K562 (cell line): ENCODE measurements around the gene RNF144A. TPM values are rescaled to one million over a fixed set of nuclear protein-coding genes. Genes with fewer than 3 reads are reported as not detected.

Source experiments
- ATAC-seq: fragments of 200-7000 bp; cut with Tn5 transposase; 3 replicates; pipeline ENCODE4 v1.9.1; 2020; ENCODE audit warnings: moderate library complexity
- BruUV-seq: library from RNA; stranded (reverse); fragments of 400-500 nt; replicated peaks from 2 replicates; lab custom pipeline; 2021; lab: Mats Ljungman, UMichigan
- CTCF ChIA-PET: fragments of 300-600 bp; formaldehyde crosslinking; extraction: SDS; loops from one replicate; lab custom pipeline; 2021; ENCODE audit warnings: low intra/inter-chr PET ratio; lab: Yijun Ruan, JAX
- POLR2A ChIA-PET: fragments of 300-600, 350-650 bp; sonication (Branson Sonifier 250); formaldehyde crosslinking; extraction: SDS; loops from one replicate; lab custom pipeline; 2021; ENCODE audit warnings: antibody characterized with exemption, inconsistent platforms; lab: Yijun Ruan, JAX
- DNase-seq, 4 experiments: peaks; one replicate each; pipeline versions ENCODE4 v3.0.0 to v3.0.0-alpha.2; 2011 to 2018; ENCODE audit warnings: low spot score in 3 of 4, mixed read lengths in 3 of 4; ENCODE audit errors: extremely low read depth in 1 of 4
- FAIRE-seq: peaks from 2 replicates; lab custom pipeline; 2011; peaks lifted over from hg19 to GRCh38; lab: Jason Lieb, UNC
- H2AFZ ChIP-seq: 2 replicates; pipeline ENCODE4 v1.6.0; 2011; ENCODE audit warnings: low read depth, low read length, control low read depth, inconsistent platforms
- H3K27ac ChIP-seq: fragments of 200-600 bp; 3 replicates; pipeline ENCODE4 v1.8.0; 2011; ENCODE audit warnings: low read depth, mild to moderate bottlenecking, control low read depth, inconsistent platforms, low read length, moderate library complexity, mixed read lengths; ENCODE audit errors: extremely low read depth
- H3K27me3 ChIP-seq, 2 experiments: fragments of 300-600 bp in 1 of 2; 2 replicates in 1 of 2; 3 replicates in 1 of 2; pipeline versions ENCODE4 v1.6.0 to v1.8.0; 2011; ENCODE audit warnings: inconsistent platforms in 2 of 2, low read length in 2 of 2, mild to moderate bottlenecking in 1 of 2, mixed read lengths in 1 of 2, moderate library complexity in 1 of 2; ENCODE audit not compliant: control insufficient read depth in 2 of 2, insufficient read depth in 2 of 2
- H3K36me3 ChIP-seq: fragments of 300-600 bp; 3 replicates; pipeline ENCODE4 v1.8.0; 2011; ENCODE audit warnings: mild to moderate bottlenecking, low read length, inconsistent platforms; ENCODE audit not compliant: control insufficient read depth, insufficient read depth
- H3K4me1 ChIP-seq, 2 experiments: fragments of 200-600 bp in 1 of 2; replicated peaks in 1 of 2; 2 replicates in 1 of 2; 3 replicates in 1 of 2; pipeline versions ENCODE4 v1.5.1 to v1.8.0; 2011; ENCODE audit warnings: inconsistent platforms in 2 of 2, low read length in 2 of 2, mild to moderate bottlenecking in 1 of 2, mixed read lengths in 1 of 2, moderate library complexity in 1 of 2; ENCODE audit not compliant: control insufficient read depth in 2 of 2, insufficient read depth in 2 of 2
- H3K4me2 ChIP-seq: 2 replicates; pipeline ENCODE4 v1.6.1; 2011; ENCODE audit warnings: low read length, control low read depth, inconsistent platforms, mixed read lengths; ENCODE audit not compliant: insufficient read depth
- H3K4me3 ChIP-seq: fragments of 200-600 bp; sonication (generic), shearing (Covaris generic); 2 replicates; pipeline ENCODE4 v1.5.1; 2016; ENCODE audit warnings: control low read depth, inconsistent platforms
- H3K79me2 ChIP-seq: fragments of 200-600 bp; 3 replicates; pipeline ENCODE4 v1.8.0; 2011; ENCODE audit warnings: low read length, inconsistent platforms; ENCODE audit not compliant: control insufficient read depth, insufficient read depth
- H3K9ac ChIP-seq, 2 experiments: 2 replicates each; pipeline versions ENCODE4 v1.6.0 to v1.6.1; 2011; ENCODE audit warnings: low read depth in 2 of 2, low read length in 2 of 2, control low read depth in 1 of 2, inconsistent platforms in 1 of 2, mild to moderate bottlenecking in 1 of 2, mixed read lengths in 1 of 2; ENCODE audit not compliant: insufficient read depth in 1 of 2
- H3K9me1 ChIP-seq: one replicate; pipeline ENCODE4 v1.6.0; 2011; ENCODE audit warnings: inconsistent platforms, mild to moderate bottlenecking, low read length, moderate library complexity; ENCODE audit not compliant: control insufficient read depth, insufficient read depth
- H3K9me3 ChIP-seq: replicated peaks from 2 replicates; pipeline ENCODE4 v1.5.1; 2011; ENCODE audit warnings: low read depth, low read length, inconsistent platforms; ENCODE audit not compliant: control insufficient read depth, insufficient read depth
- H4K20me1 ChIP-seq: replicated peaks from 2 replicates; pipeline ENCODE4 v1.6.1; 2011; ENCODE audit warnings: low read length, inconsistent platforms, mixed read lengths; ENCODE audit not compliant: control insufficient read depth, insufficient read depth
- ASH1L ChIP-seq: fragments of 450-650 bp; IDR thresholded peaks from 2 replicates; pipeline ENCODE4 v1.6.1; 2018; ENCODE audit warnings: borderline replicate concordance, mild to moderate bottlenecking, low read depth; ENCODE audit not compliant: partially characterized antibody
- CCAR2 ChIP-seq: fragments of 200-400 bp; formaldehyde crosslinking; IDR thresholded peaks from 2 replicates; pipeline ENCODE4 v1.6.1; 2017; ENCODE audit warnings: mild to moderate bottlenecking, low read depth, low read length
- KLF16 ChIP-seq: IDR thresholded peaks from 2 replicates; pipeline ENCODE4 v1.6.1; 2016; ENCODE audit warnings: antibody characterized with exemption
- PHF21A ChIP-seq: fragments of 450-650 bp; IDR thresholded peaks from 2 replicates; pipeline ENCODE4 v1.6.1; 2017; ENCODE audit warnings: low read depth, borderline replicate concordance
- POLR2A ChIP-seq: fragments of 450-650 bp; conservative IDR thresholded peaks from 2 replicates; pipeline ENCODE4 v1.6.1; 2016
- PTRF ChIP-seq: fragments of 450-650 bp; IDR thresholded peaks from 2 replicates; pipeline ENCODE4 v1.6.1; 2016; ENCODE audit warnings: mild to moderate bottlenecking, missing genetic modification characterization, missing compliant biosample characterization
- USF1 ChIP-seq: sonication (generic); formaldehyde crosslinking; IDR thresholded peaks from 2 replicates; pipeline ENCODE4 v1.9.0; 2022; ENCODE audit warnings: mild to moderate bottlenecking, missing genetic modification reagents
- ZNF282 ChIP-seq: sonication (generic); formaldehyde crosslinking; IDR thresholded peaks from 2 replicates; pipeline ENCODE4 v1.8.1; 2023; ENCODE audit warnings: missing genetic modification reagents
- WGBS: fragments of 100-300 bp; shearing (Covaris generic); methylation state at CpG from one replicate; pipeline ENCODE4 v1.1.6; 2016; ENCODE audit warnings: low coverage, mixed read lengths; ENCODE audit not compliant: insufficient coverage; ENCODE audit errors: missing lambda C conversion rate; 5-methylcytosine and 5-hydroxymethylcytosine counted together
- in situ Hi-C: fragments of 300-500 bp; cut with MboI; formaldehyde crosslinking; loops from 4 replicates; pipeline ENCODE4 v1.15.0; 2018; ENCODE audit warnings: inconsistent platforms, mixed read lengths
- intact Hi-C: fragments of 100-400 bp; cut with micrococcal nuclease; formaldehyde crosslinking; loops from 2 replicates; pipeline ENCODE4 v1.14.2; 2022
- polyA plus RNA-seq, 8 experiments: library from polyadenylated mRNA; depleted of rRNA in 4 of 8; stranded (reverse) in 5 of 8; unstranded in 3 of 8; fragments of >200 nt; fragmentation: Nextera tagmentation in 2 of 8; fragmentation: Illumina TruSeq in 1 of 8; extraction: Ambion mirVana in 2 of 8; extraction: Trizol in 1 of 8; gene quantifications; 2 replicates each; pipeline versions ENCODE4 v1.2.1 to v1.2.3, GENCODE V29; 2011 to 2014; ENCODE audit warnings: inconsistent platforms in 1 of 8, missing spikeins in 1 of 8
- total RNA-seq, 7 experiments: library from RNA; depleted of rRNA in 6 of 7; stranded (reverse); fragments of >200 nt in 6 of 7; fragmentation: Illumina TruSeq in 2 of 7; extraction: Trizol in 2 of 7; gene quantifications; 2 replicates each; pipeline versions ENCODE4 v1.2.1 to v1.2.3, GENCODE V29; 2011 to 2021; ENCODE audit warnings: low replicate concordance in 1 of 7

The RNF144A gene
- total and polyA plus RNA-seq, 9 of the 15 experiments (the other 6 are each of a cell fraction or from before 2014, with no cell fraction given): 0.96 to 11.3 (median 6.2) TPM

GRCh38 chr2:6956566-6956965, 39.4 kb downstream of the RNF144A start:
- POLR2A ChIA-PET: interaction anchor here (0.6 to 1.7 kb wide), 2 partner anchors 8 to 9 kb away, joined by 3 to 5 read pairs; no protein-coding TSS in a partner anchor

GRCh38 chr2:6957031-6957714, 40.0 kb downstream of the RNF144A start:
- no peaks in the 10 kb centered on the region for H3K9me3 ChIP-seq
- no peaks in the 10 kb centered on the region; a peak in 2 of 5 replicates for H3K4me1 ChIP-seq
- WGBS: 50% methylated on average over 9 of the region's 9 CpGs
- in situ Hi-C loops (no loop called here), intact Hi-C loops (no loop called here)
- CTCF ChIA-PET: no interaction called here
- no peak overlapping the region for H3K9ac ChIP-seq
- no peak for FAIRE-seq
- no peaks in the 10 kb centered on the region for H3K79me2 ChIP-seq
- H3K27me3 ChIP-seq: 0 out of 5 replicates have a peak, but pooled peaks cover 0 to 4% of the 10 kb centered on the region in 2 experiments
- TF ChIP-seq PHF21A: no peak
- no peak for TF ChIP-seq POLR2A
- no peak for TF ChIP-seq ZNF282
- no peak for TF ChIP-seq CCAR2
- TF ChIP-seq KLF16: no peak
- TF ChIP-seq PTRF (tag): no peak
- H3K36me3 ChIP-seq: no peaks in the 10 kb centered on the region
- no peak overlapping the region for H3K4me3 ChIP-seq
- no peak overlapping the region for H2AFZ ChIP-seq
- POLR2A ChIA-PET: interaction anchor here (0.6 to 1.7 kb wide), 6 partner anchors 8 to 110 kb away, joined by 3 to 5 read pairs (median 3); no protein-coding TSS in a partner anchor
- H3K4me2 ChIP-seq: no peak overlapping the region
- no TSS peak for BruUV-seq
- ATAC-seq: no peak
- H3K27ac ChIP-seq: no peak overlapping the region
- H4K20me1 ChIP-seq: no peaks in the 10 kb centered on the region
- no peaks in the 10 kb centered on the region for H3K9me1 ChIP-seq
- DNase-seq: no peak

More at GRCh38 chr2:6956566-6956965, 39.4 kb downstream of the RNF144A start:
- H3K4me3 ChIP-seq: no peak overlapping the region
- H3K9me1 ChIP-seq: no peaks in the 10 kb centered on the region
- 0 out of 5 replicates have a peak, but pooled peaks cover 0 to 4% of the 10 kb centered on the region in 2 experiments for H3K27me3 ChIP-seq
- CTCF ChIA-PET: no interaction called here
- no peaks in the 10 kb centered on the region for H4K20me1 ChIP-seq
- H3K27ac ChIP-seq: no peak overlapping the region
- H3K9ac ChIP-seq: no peak overlapping the region
- intact Hi-C loops (no loop called here), in situ Hi-C loops (no loop called here)
- no peak for TF ChIP-seq ASH1L
- no peak for TF ChIP-seq USF1 (CRISPR knock-in tag)
- 3% methylated on average over 3 of the region's 3 CpGs for WGBS
- no peaks in the 10 kb centered on the region for H3K36me3 ChIP-seq
- ATAC-seq (no peak; the same call in 2 of the 3 replicates), FAIRE-seq (no peak), DNase-seq (no peak)
- H2AFZ ChIP-seq: no peak overlapping the region
- no peaks in the 10 kb centered on the region; a peak in 2 of 5 replicates for H3K4me1 ChIP-seq
- H3K4me2 ChIP-seq: no peak overlapping the region
- H3K9me3 ChIP-seq: no peaks in the 10 kb centered on the region
- BruUV-seq: no TSS peak
- H3K79me2 ChIP-seq: no peaks in the 10 kb centered on the region
